HG03066 (cell line): ENCODE data around the gene LHPP.

Experiments used
- ATAC-seq: cut with Tn5 transposase; IDR thresholded peaks from one replicate; pipeline ENCODE4 v1.9.1; 2021; ENCODE audit warnings: low read depth; ENCODE audit not compliant: unreplicated experiment

The LHPP gene

DNA sequence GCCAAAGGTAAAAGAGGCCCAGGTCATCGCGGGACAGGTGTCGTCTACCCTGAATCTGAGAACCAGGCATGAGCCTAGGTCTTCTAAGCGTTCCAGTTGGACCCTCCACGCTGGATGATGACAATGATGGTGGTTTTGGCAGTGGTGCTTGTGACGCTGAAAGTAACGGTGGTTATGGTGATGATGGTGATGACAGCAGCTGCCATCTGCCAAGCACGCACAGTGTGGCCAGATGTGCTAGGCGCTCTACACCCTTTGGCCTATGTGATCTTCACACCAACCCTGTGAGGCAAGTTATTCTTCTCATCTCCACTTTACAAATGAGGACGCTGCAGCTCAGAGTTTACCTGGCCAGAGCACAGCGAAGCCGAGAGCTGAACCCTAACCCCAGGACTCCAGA lies 188.6 kb downstream of the LHPP start:
- no peak for ATAC-seq

DNA sequence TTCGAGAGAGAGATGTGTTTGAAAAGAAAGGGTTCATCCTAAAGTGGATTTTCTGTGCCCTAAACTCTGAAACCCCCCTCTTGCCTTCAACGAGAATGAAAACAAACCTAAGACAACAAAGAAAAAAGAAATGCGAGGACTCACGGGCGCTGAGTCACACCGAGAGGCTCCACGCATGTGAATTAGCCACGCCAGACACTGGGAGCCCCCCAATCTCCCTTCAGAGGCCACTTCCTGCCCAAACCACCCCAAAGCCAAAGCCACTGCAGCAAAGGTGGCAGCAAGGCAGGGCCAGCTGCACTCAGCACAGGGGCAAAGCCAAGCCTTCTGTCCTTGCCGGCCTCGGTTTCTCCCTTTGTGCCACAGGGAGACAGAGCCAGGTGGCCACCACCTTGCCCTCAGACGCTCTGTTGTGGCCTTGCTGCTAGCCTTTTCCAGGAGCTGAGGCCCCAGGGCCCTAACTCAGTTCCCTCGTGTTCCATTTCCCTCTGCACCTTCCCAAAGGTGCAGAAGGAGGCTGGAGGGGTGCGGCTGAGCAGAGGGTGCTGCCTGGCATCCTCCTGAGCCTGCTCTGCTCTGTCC lies 189.3 kb downstream of the LHPP start:
- no peak for ATAC-seq

DNA sequence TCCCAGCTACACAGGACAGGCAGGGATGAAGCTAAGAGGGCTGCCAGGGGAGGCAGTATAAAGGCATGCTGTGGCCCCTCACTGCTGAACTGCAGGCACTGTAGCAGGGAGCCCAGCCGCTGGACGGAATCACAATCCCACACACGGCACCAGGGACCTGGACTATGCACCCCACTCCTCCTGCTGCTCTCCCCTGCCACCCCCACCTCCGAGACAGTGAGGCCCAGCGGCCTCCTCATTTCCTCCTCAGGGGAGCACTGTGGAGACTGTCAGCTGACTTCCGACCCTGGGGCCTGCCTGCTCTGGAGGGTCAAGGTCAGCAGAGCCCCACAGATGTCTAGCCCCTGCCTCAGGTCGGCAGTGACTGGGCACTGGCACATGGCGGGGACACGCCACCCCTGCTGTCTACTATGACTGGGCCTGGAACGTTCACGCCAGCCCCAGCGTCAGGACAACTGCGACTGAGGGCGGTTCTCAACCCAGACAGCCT lies 189.8 kb downstream of the LHPP start:
- no peak for ATAC-seq

DNA sequence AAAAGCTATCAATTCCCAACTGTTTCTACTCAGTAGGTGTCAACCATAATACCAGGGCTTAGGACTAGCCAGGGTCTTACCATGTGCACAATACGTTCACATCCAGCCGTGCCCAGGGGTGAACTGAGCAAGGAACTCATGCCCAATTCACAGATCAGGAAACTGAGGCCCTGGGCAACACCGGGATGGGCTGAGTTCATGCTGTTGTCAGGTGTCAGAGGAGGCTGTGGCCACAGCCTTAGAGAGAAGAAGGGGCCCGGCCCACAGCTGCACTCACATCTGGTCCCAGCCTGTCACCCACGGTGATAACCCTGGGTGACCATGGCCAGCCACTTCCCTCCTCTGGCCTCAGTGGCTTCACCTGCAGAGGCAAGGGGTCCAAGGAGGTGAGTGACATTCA lies 190.6 kb downstream of the LHPP start:
- ATAC-seq = no peak

DNA sequence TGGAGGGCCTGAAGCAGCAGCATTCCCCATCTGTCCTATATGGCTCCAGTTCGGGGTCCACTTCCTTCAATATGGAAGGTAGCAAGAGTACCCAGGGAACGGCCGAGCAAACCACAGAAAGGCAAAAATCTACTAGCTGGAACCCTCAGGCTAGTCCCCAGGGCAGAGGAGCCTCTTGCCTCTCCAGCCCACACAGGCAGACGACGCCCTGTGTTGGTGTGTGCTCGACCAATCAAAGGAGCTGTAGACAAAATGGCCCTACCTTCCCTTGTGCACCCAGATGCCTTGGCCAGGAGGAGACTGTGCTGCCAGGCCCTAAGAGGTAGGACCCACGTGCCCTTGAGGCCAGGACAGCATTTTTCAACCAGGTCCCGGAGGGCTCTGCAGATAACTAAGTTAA lies 191.1 kb downstream of the LHPP start:
- no peak for ATAC-seq

DNA sequence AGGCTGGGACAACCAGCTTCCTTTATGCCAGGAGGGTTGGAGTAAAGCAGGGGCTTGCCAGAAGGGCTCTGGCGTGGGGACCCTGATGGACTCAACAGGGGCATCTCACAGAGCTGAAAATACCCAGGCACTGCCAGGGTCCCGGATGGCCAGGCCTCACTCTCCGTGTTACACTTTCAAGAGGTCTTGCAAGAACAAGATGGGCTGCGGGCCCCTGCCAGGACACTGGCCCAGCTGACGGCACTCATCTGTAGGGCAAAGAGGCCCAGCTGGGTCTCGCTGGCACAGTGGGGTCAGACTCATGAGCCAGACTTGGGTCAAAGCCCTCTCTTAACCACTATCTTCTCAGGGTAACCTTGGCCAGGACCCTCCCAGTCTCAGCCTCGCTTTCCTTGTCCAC lies 191.7 kb downstream of the LHPP start:
- no peak for ATAC-seq

DNA sequence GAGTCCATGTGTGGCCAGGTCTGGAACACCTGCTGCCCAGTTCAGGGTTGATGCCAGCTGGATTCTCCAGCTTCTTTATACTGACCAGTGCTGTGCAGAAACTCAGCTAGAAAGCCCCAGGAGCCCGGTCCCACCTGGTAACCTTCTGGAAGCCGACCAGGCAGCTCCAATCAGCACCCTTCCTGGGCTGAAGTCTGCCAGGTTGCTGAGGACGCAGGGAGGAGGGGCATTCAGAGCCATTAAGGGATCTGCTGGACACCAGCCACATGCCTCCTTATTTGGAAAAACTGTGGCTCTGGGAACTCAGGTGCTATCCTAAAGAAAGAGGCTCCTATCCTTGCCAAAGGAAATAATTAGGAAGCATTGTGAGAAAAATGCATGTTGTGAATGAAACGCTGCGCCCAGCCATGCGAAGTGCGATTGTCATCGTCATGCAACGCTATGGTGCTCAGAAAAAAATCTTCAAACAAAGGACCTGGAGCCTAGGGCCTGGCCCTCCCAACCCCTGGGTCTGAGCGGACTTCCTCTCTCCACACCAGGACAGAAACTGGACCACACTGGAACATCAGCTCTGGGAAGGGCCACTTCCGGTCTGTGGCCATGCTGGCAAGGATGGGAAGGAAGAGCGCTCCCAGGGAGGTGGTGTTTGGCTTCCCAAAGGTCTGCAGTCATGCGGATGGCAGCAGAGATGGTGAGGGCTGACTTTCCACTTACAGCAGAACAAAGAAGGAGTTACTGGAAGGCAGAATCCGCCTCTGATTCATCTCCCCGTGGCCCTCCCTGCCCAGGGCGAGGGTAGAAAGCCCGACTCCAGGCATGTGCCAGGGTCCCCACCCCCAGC lies 192.4 kb downstream of the LHPP start:
- ATAC-seq = no peak

DNA sequence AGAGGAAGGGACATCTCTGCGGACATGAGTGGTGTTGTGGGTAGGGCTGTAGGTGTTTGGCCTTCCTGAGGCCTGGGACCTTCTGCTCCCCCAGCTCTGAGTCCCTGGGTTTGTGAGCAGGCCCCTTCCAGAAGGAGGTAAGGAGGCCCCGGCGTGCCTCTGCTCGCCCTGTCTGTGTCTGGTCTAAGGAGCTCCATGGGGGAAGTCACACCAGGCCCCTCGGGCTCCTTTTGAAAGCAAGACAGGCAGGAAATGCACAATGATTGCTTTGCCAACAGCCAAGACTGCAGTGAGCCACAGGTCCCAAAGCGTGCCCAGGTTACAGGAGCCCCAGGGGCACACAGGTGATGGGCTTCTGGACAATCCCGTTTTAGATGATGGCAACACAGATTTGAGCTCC lies 193.1 kb downstream of the LHPP start:
- ATAC-seq = no peak

DNA sequence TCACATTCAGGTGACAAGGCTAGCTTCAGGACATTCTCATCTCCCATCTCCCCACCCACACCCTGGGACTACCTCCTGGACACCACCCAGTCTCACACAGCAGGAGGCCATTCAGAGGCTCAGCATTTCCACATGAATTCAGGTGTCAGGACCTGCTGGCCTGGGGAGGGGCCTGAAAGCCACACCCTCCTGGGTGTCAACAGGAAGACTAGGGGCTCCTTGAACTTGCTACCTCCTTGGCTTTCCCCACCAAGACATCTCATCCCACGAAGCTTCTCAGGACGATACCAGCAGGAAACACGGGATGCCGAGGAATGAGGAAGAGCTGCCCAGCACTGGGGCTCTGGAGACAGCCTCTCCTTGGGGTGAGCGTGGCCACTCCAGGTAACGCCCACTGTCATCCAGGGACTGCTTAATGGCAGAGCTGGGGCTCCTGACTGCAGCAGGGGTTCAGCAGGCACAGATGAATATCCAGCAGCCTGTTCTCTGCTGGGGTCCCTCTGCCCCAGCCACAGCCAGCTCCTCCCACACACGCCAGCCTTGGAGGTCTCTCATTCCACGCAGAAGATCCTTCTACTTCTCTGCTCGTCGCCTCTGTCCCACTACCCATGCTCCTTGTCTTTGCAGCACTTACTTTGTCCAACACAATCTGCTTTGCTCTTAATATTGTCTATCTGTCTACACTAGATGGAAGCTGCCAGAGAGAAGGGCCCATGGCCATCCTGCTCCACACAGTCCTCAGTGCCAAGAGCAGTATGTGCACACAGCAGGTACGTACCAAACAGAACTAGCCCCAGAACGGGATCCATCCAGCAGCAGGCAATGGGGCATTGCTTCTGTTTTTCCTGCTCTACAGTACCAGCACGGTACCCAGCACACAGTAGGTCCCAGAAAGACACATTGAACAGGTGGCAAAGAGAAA lies 193.8 kb downstream of the LHPP start:
- ATAC-seq = no peak

DNA sequence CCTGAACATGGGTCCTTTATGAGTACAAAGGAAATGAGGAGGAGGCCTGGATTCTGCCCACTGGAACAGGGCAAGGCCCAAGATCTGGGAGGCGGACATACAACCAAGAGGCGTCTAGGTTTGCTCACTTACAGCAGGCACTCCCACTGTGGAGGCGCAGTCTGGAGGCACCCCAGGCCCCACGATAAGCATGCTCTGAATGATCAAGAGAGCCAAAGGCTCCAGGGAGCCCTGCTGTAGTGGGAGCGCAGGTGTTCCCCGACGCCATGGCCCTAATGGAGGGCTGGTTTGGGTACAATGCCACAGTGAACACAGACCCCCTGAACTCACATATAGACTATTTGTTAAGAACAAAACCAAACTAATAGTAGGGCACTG lies 194.5 kb downstream of the LHPP start:
- ATAC-seq = no peak

DNA sequence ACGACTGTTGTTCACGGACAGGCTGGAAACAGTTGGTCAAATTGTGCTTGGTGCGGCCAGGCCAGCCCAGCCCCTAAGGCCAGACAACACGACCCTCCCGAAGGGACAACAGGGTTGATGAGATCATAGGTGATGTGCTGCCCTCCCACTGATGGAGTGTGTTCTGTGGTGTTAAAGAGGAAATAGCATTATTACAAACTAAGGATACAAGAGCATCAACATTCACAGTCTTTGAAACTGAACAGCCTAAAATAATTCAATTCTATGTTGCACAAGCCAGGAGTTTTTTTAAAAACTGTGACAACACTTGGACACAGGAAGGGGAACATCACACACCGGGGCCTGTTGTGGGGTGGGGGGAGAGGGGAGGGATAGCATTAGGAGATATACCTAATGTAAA lies 194.9 kb downstream of the LHPP start:
- no peak for ATAC-seq

DNA sequence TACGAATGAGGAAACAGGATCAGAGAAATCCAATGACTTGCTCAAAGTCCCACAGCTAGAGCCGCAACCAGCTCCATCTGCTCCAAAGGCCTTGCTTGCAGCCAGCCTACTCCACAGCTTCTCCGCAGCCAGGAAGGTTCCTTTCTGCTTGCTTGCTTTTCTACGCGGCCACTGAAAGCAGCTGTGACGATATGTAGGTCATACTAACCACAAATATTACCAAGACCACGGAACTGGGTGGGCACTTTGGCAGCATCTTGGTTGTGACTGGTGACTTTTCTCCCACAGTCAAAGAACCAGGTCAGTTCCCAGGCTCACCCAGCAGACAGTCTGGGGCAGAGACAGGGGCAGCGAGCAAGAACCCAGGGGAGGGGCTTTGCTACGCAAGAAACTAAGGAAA lies 196.2 kb downstream of the LHPP start:
- no peak for ATAC-seq

DNA sequence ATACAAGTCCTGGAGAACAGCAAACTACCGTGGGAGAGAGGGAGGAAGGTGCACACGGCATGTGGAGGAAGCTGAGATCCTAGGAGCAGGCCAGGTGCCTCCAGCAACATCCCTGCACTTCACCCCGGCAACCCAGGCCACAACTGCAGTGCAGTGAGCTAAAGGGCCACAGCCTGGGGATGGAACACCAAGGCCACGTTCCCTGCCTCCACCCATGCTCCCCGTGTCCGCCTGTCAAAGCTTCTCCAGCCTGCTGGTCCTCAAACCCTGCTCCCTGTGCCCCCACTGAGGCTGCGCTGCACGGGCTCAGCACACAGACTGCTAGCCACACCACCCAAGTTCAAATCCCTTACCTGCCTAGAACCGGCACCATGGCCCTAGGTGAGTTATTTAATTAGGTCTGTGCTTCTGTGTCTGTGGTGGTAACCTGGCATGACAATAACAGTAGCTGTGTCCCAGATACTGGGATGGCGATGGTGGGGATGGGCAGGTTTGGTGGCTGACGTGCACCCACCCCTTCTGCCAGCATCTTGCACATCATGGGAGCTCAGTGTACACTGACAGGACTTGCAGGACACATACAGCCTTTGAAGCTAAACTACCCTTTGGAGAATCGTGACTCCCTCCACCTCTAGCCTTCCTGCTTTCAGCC lies 197.1 kb downstream of the LHPP start:
- no peak for ATAC-seq

DNA sequence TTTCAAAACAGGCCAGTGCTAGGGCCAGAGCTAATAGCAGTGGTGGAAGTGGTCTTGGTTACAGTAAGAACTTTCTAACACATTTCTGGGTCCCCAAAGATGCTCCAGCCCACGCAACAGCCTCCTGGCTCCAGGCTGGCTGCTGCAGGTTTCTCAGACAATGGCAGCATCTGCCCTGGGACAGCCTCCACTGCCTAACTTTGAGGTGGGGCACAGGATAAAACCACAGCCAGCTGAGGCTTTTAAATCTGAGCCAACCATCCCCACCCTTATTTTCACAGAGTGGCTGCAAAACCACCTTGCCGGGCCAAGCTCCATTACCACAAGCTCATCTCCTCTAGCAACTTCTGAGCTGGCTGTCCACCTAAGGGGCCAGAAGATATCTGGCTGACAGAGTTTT lies 197.8 kb downstream of the LHPP start:
- no peak for ATAC-seq

DNA sequence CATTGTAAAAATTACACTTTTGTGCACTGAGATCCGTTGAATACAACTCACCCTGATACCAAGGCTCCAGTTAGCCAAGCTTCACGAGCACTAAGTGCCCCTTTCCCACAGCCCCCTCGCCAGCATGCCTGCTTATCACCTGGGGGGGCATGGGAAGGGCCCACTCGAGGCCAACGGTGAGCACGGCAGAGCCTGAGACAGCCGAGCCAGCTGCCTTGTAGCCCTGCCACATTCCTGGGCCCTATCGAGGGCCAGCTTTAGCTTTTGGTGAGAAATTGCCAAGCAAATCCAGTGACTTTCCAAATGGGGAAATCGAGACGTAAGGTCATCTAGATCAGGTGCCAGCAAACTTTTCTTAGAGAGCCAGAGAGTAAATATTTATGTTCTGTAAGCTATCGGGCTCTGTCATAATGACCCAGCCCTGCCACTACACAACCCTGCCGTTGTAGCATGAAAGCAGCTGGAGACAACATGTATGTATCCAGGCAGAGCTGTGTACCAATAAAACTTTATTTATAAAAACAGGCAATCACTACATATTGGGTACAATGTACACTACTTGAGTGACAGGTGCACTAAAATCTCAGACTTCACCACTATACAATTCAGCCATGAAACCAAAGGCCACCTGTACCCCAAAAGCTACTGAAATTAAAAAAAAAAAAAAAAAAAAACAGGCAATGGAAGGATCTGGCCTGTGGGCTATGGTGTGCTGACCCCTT lies 198.9 kb downstream of the LHPP start:
- no peak for ATAC-seq

DNA sequence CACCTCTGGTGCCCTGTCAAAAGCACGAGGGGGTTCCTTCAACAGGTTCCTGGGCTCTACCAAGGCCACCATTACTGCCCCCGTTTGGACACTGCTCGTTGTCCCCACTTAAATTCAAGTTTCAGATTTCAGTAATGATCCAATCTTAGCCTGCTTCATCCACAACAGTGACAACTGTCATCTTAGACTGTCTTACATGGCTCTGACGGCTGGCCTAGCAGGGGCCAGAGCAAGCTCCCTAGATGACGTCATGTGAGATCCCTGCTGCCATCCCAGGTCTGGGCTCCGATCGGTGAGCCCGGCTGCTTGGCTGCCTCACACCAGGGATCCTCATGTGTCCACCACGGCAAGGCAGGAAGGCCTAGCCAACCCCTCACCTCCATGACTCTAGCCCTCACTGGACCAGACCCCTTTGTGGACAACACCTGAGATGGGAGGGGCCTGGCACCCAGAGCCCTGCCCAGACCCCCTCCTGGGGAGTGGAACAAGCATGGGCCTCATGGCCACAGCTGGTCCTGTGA lies 200.1 kb downstream of the LHPP start:
- no peak for ATAC-seq

DNA sequence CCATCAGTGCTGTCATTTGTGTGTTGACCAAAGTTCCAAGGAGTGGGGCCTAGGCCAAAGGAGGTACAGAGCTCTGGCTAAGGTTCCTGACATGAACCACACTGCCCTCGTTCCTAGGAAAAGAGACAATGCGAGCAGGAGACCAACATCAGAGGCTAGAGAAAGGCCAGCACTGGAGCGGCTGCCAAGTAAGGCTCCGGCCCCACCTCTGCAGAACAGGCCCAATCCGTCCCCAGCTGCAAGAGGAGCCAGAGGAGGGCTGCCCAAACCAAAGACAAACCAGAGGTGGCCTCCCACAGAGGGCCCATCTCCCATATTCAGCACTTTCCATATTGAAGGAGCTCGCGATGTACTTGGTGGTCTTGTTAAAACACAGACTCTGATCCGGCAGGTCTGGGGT lies 201.6 kb downstream of the LHPP start:
- no peak for ATAC-seq
